T47D (cell line): ENCODE results near the gene HOXA3.

Experiments
- DNase-seq, 2 experiments: peaks; one replicate each; pipeline versions ENCODE4 v3.0.0 to v3.0.0-alpha.2; 2011 to 2012; ENCODE audit warnings: low read depth in 1 of 2, low spot score in 1 of 2
- JUND ChIP-seq: IDR thresholded peaks from 2 replicates; pipeline ENCODE4 v1.6.1; 2012; ENCODE audit warnings: low read depth
- in situ Hi-C: cut with HindIII; loops from 2 replicates; pipeline ENCODE4 v1.10.0; 2016; ENCODE audit warnings: low sequenced_read_pairs, low pct_unique_long_range_greater_than_20kb

HOXA3 gene

GRCh38 chr7:27124902-27125689, 27.3 kb downstream of the HOXA3 start:
- no peak for DNase-seq
- in situ Hi-C loops = no loop called here
- no peak for TF ChIP-seq JUND

GRCh38 chr7:27124096-27124901, 28.1 kb downstream of the HOXA3 start:
- TF ChIP-seq JUND = no peak
- in situ Hi-C loops = no loop called here

GRCh38 chr7:27123477-27124053, 28.8 kb downstream of the HOXA3 start:
- DNase-seq = no peak
- no peak for TF ChIP-seq JUND
- in situ Hi-C loops = no loop called here

More at GRCh38 chr7:27124096-27124901, 28.1 kb downstream of the HOXA3 start:
- DNase-seq = no peak

DNA sequence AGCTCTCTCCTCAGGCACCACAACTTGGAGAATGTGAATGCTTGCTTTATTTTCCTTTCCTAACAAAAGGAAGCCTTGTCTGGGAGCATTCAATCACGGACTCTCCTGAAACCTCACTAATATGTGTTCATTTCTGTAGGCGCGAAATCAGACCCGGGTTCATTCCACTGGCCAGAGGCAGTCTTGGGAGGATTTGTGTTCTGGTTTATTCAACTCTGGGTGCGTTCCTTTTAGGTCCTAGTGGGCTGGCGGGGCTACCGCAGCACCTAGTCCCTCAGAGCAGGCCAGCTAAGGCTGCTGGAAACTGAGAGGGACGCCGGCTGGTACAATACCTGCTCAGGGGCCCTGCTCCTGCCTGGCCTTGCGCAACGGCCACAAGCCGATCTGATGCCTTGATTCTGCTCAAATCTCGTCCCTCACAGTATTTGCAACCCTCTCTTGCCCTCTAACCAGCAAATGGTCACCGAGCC, 29.3 kb downstream of the HOXA3 start:
- TF ChIP-seq JUND = no peak
- DNase-seq = no peak
- in situ Hi-C loops = no loop called here

DNA sequence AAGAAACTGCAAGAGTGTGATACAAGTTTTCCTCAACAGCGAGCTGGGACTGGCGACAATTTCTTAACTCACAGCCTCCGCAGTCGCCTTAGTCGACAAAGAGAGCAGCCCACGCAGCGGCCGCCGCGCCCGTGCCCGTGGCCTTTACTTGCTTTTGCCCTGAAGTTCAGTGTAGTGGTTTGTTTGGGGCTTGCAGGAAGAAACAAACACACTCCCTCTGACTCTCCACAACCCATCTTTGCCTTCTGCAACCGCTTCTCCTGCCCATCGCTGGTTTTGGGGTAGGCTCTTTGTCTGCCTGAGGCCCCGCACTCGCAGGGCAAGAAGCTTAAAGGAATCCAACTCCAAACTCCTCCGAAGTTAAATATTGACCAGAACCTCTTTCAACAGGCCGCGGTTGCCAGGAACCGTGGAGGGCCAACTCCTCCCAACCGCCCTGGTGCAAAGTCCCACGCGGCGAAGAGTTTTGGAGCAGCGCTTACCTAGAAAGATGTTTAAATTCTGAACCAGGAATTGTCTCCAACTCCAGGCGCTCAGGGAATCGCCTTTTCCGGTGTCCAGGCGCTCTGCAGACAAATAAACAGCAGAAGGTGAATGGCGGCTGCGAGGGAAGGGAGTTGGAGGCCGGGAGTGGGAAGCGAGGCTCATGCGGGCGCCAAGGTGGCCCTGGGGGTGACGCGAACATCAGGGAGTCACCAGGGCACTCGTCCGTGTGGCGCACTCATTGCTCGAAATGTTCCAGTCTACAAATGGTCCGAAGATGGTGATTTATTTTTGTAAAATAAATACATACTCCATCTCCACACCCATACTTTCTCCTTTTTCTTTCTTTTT, 30.1 kb downstream of the HOXA3 start:
- in situ Hi-C loops = no loop called here
- no peak for TF ChIP-seq JUND
- no peak for DNase-seq

- TF ChIP-seq JUND = no peak
- in situ Hi-C loops = no loop called here
- no peak for DNase-seq
Observed at GRCh38 chr7:27121684-27122076, 30.7 kb downstream of the HOXA3 start.

GRCh38 chr7:27119412-27119911, 32.9 kb downstream of the HOXA3 start:
- in situ Hi-C loops = no loop called here
- no peak for TF ChIP-seq JUND

DNA sequence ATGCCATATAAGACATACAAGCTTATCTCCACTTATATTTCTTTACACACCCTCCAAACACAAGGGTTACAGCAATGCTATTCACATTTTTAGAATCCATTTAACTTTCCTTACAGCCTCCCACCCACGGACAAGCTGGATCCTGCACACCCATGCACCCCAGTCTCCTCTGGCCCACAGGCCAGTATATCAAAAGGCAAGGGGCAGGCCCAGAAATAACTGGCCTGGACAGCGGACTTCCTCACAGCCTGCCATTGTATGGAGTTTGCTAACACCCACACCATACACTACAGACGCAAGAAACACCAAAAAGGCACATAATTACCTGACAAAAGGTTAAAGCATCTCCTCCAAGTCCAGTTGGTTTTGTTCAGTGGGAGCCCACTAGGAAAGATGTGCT, 33.8 kb downstream of the HOXA3 start:
- in situ Hi-C loops = no loop called here
- no peak for TF ChIP-seq JUND
- no peak for DNase-seq

More at GRCh38 chr7:27119412-27119911, 32.9 kb downstream of the HOXA3 start:
- no peak for DNase-seq

DNA sequence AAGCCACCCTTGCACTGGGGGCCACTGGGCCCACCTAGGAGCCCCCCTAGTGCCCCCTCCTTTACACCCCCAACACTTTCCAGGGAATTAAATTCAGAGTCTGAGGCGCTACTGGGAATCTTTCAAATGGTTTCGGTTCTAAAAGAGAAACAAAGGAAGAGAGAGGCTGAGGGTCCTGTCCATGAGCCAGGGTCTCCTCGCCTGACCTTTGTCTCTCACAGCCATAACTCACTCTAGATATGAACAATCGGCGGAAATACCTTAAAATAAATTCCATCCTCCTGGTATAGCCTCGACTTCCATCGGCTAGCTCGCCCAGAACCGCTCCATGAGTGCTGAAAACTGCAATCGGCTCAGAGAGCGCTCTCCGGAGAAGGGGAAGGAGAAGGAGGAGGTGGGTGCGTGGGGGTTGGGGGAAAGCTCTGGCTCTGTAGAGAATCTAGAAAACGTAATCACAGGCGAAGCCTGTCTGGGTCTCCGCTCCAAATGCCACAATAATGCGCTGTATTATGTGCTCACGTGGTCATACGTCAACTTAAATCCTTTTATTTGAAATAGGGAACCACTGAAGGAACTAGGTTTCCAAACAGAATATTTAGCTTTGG, 34.4 kb downstream of the HOXA3 start:
- in situ Hi-C loops = no loop called here
- TF ChIP-seq JUND = no peak

GRCh38 chr7:27116962-27117886, 35.2 kb downstream of the HOXA3 start:
- in situ Hi-C loops = no loop called here

More for the DNA sequence above, 34.4 kb downstream of the HOXA3 start:
- no peak for DNase-seq

More at GRCh38 chr7:27116962-27117886, 35.2 kb downstream of the HOXA3 start:
- no peak for TF ChIP-seq JUND
- DNase-seq = no peak
